Osteocyte (in vitro differentiated cells): ENCODE measurements around the gene CLEC16A. TPM values are rescaled to one million over a fixed set of nuclear protein-coding genes. Genes with fewer than 3 reads are reported as not detected.
A peak's percentile ranks its signal among the peaks of the same experiment; 100 is the strongest.

Source experiments
- DNase-seq: peaks from one replicate; pipeline ENCODE4 v3.0.0; 2021; ENCODE audit warnings: mixed read lengths; ENCODE audit not compliant: unreplicated experiment; ENCODE audit errors: extremely low spot score
- H3K27ac Mint-ChIP-seq: one replicate; pipeline ENCODE4 v1.8.0; 2021; ENCODE audit warnings: mild to moderate bottlenecking, mixed read lengths; ENCODE audit not compliant: unreplicated experiment
- H3K27me3 Mint-ChIP-seq: one replicate; pipeline ENCODE4 v1.8.0; 2021; ENCODE audit warnings: mixed read lengths; ENCODE audit not compliant: unreplicated experiment
- H3K36me3 Mint-ChIP-seq: one replicate; pipeline ENCODE4 v1.8.0; 2021; ENCODE audit warnings: mixed read lengths; ENCODE audit not compliant: unreplicated experiment
- H3K4me1 Mint-ChIP-seq: one replicate; pipeline ENCODE4 v1.8.0; 2021; ENCODE audit warnings: mixed read lengths; ENCODE audit not compliant: unreplicated experiment
- H3K4me3 Mint-ChIP-seq: one replicate; pipeline ENCODE4 v1.8.0; 2021; ENCODE audit warnings: mild to moderate bottlenecking, moderate library complexity, mixed read lengths; ENCODE audit not compliant: unreplicated experiment
- H3K9me3 Mint-ChIP-seq: one replicate; pipeline ENCODE4 v1.8.0; 2021; ENCODE audit warnings: mixed read lengths; ENCODE audit not compliant: unreplicated experiment
- total RNA-seq: library from RNA; stranded (reverse); gene quantifications from 2 replicates; pipeline ENCODE4 v1.2.1, GENCODE V29; 2021
- TF ChIP-seq, protein P1 (sequence below): fragments of 200-600 bp; sonication (generic); IDR thresholded peaks from 2 replicates; pipeline ENCODE4 v1.5.0; 2021; ENCODE audit warnings: antibody characterized with exemption, mild to moderate bottlenecking, moderate library complexity

CLEC16A gene
- total RNA-seq, 1 donor from 2014 or later = 22.1 TPM

DNA sequence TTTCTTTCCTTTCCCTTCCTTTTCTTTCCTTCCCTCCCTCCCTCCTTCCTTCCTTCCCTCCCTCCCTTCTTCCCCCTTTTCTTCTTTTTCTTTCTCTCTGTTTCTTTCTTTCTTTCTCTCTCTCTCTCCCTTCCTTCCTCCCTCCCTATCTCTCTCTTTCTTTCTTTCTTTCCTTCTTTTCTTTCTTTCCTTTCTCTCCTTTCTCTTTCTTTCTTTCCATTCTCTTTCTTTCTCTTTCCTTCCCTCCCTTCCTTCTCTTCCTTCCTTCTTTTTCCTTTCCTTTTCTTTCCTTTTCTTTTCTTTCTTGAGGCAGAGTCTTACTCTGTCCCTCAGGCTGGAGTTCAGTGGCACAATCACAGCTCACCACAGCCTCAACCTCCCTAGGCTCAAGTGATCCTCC, 33.1 kb upstream of the CLEC16A start:
- Mint-ChIP-seq H3K4me3 (no peak overlapping the region), H3K27ac (no peak overlapping the region), H3K36me3 (no peaks in the 10 kb centered on the region), H3K9me3 (no peaks in the 10 kb centered on the region), H3K4me1 (no peaks in the 10 kb centered on the region), H3K27me3 (peaks cover 13% of the 10 kb centered on the region)
- TF ChIP-seq, protein P1, sequence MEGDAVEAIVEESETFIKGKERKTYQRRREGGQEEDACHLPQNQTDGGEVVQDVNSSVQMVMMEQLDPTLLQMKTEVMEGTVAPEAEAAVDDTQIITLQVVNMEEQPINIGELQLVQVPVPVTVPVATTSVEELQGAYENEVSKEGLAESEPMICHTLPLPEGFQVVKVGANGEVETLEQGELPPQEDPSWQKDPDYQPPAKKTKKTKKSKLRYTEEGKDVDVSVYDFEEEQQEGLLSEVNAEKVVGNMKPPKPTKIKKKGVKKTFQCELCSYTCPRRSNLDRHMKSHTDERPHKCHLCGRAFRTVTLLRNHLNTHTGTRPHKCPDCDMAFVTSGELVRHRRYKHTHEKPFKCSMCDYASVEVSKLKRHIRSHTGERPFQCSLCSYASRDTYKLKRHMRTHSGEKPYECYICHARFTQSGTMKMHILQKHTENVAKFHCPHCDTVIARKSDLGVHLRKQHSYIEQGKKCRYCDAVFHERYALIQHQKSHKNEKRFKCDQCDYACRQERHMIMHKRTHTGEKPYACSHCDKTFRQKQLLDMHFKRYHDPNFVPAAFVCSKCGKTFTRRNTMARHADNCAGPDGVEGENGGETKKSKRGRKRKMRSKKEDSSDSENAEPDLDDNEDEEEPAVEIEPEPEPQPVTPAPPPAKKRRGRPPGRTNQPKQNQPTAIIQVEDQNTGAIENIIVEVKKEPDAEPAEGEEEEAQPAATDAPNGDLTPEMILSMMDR = no peak
- DNase-seq = no peak

DNA sequence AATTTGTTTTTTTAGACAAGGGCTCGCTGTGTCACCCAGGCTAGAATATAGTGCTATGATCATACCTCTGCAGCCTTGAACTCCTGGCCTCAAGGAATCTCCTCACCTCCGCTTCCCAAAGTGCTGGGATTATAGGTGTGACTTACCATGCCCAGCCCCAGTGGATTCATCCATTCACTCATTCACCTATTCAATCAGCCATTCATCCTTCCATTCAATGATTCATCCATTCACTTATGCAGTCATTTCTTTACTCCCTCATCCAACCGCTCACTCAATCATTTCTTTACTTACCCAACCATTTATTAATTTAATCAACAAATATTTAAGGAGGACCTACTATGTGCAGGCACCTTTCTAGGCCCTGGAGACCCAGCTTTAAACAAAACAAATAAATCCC, 27.8 kb upstream of the CLEC16A start:
- H3K9me3 Mint-ChIP-seq = no peaks in the 10 kb centered on the region
- H3K36me3 Mint-ChIP-seq = no peaks in the 10 kb centered on the region
- no peak overlapping the region for H3K4me3 Mint-ChIP-seq
- peaks cover 6% of the 10 kb centered on the region for H3K27me3 Mint-ChIP-seq
- peaks cover 4% of the 10 kb centered on the region for H3K4me1 Mint-ChIP-seq
- H3K27ac Mint-ChIP-seq = no peak overlapping the region
- no peak for DNase-seq
- TF ChIP-seq, protein P1 = no peak

- TF ChIP-seq, protein P1 = peak; percentile 96
- Mint-ChIP-seq H3K4me1 (peaks cover 4% of the 10 kb centered on the region), H3K27me3 (no peaks in the 10 kb centered on the region), H3K36me3 (no peaks in the 10 kb centered on the region), H3K4me3 (no peak overlapping the region), H3K27ac (no peak overlapping the region), H3K9me3 (no peaks in the 10 kb centered on the region)
- peak; percentile 95 for DNase-seq
Observed at GRCh38 chr16:10918294-10919002, 25.9 kb upstream of the CLEC16A start.

DNA sequence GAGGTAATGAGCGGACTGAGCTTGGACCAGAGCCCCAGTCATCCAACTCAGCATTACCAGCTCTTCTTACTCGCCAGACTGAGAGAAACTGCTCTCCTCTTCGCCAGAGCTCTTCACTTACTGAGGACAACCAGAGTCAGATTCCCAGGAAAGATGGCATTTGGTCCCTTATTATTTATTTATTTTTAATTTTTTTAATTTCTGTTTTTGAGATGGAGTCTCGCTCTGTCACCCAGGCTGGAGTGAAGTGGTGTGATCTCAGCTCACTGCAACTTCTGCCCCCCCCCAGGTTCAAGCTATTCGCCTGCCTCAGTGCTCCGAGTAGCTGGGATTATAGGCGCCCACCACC, 25.4 kb upstream of the CLEC16A start:
- no peak for DNase-seq
- peaks cover 4% of the 10 kb centered on the region for H3K4me1 Mint-ChIP-seq
- H3K27ac Mint-ChIP-seq = no peak overlapping the region

GRCh38 chr16:10920726-10921427, 23.5 kb upstream of the CLEC16A start:
- Mint-ChIP-seq H3K27me3 (no peaks in the 10 kb centered on the region), H3K27ac (no peak overlapping the region), H3K4me1 (peaks cover 4% of the 10 kb centered on the region), H3K36me3 (peaks cover 7% of the 10 kb centered on the region), H3K4me3 (no peak overlapping the region), H3K9me3 (no peaks in the 10 kb centered on the region)
- TF ChIP-seq, protein P1 = no peak
- no peak for DNase-seq

More for the DNA sequence above, 25.4 kb upstream of the CLEC16A start:
- H3K27me3 Mint-ChIP-seq = no peaks in the 10 kb centered on the region
- no peaks in the 10 kb centered on the region for H3K9me3 Mint-ChIP-seq
- H3K36me3 Mint-ChIP-seq = no peaks in the 10 kb centered on the region
- TF ChIP-seq, protein P1 = no peak
- no peak overlapping the region for H3K4me3 Mint-ChIP-seq
